CD4-positive, alpha-beta T cell (primary cell): ENCODE data around the gene RBL1. TPM values are rescaled to one million over a fixed set of nuclear protein-coding genes. Genes with fewer than 3 reads are reported as not detected.

Source experiments
- ATAC-seq: fragments of 200-7000 bp; cut with Tn5 transposase; one replicate; pipeline ENCODE4 v1.10.0; 2022; ENCODE audit warnings: mild to moderate bottlenecking; ENCODE audit not compliant: poor library complexity
- CTCF ChIA-PET: fragments of 350-600 bp; sonication (Branson Sonifier 250); formaldehyde crosslinking; loops from one replicate; lab custom pipeline; 2021; ENCODE audit warnings: antibody characterized with exemption, inconsistent platforms; lab: Charles Lee
- POLR2A ChIA-PET: fragments of 350-600 bp; sonication (Branson Sonifier 250); formaldehyde crosslinking; loops from one replicate; lab custom pipeline; 2021; ENCODE audit warnings: antibody characterized with exemption, inconsistent platforms; lab: Charles Lee
- DNase-seq, 14 experiments: peaks; one replicate each; pipeline ENCODE4 v3.0.0-alpha.2; 2013 to 2020; ENCODE audit warnings: mixed read lengths in 2 of 14
- H3K27ac ChIP-seq, 2 donors: one replicate each; pipeline versions ENCODE4 v1.5.1 to v1.7.0; 2013; ENCODE audit warnings: low read length in 2 of 2, low read depth in 1 of 2, mild to moderate bottlenecking in 1 of 2
- H3K27me3 ChIP-seq, 2 experiments: 1 replicate in 1 of 2; 2 replicates in 1 of 2; pipeline versions ENCODE4 v1.6.1 to v1.7.0; 2013; ENCODE audit warnings: low read length in 2 of 2, control low read depth in 1 of 2, mild to moderate bottlenecking in 1 of 2, moderate library complexity in 1 of 2; ENCODE audit not compliant: insufficient read depth in 2 of 2, control insufficient read depth in 1 of 2
- H3K36me3 ChIP-seq: one replicate; pipeline ENCODE4 v1.6.1; 2013; ENCODE audit warnings: low read length, control low read depth; ENCODE audit not compliant: insufficient read depth
- H3K4me1 ChIP-seq: one replicate; pipeline ENCODE4 v1.6.1; 2013; ENCODE audit warnings: low read length, control low read depth; ENCODE audit not compliant: insufficient read depth
- H3K4me3 ChIP-seq: one replicate; pipeline ENCODE4 v1.5.1; 2013; ENCODE audit warnings: mild to moderate bottlenecking, low read length, moderate library complexity
- H3K9me3 ChIP-seq, 2 experiments: 1 replicate in 1 of 2; 2 replicates in 1 of 2; pipeline versions ENCODE4 v1.6.1 to v1.7.0; 2013; ENCODE audit warnings: low read length in 2 of 2, mild to moderate bottlenecking in 2 of 2, control low read depth in 1 of 2, moderate library complexity in 1 of 2; ENCODE audit not compliant: control insufficient read depth in 1 of 2, insufficient read depth in 1 of 2
- H3K27ac Mint-ChIP-seq: one replicate; pipeline ENCODE4 v1.8.0; 2020; ENCODE audit warnings: mixed read lengths
- H3K27me3 Mint-ChIP-seq: one replicate; pipeline ENCODE4 v1.8.0; 2021; ENCODE audit warnings: mixed read lengths
- H3K36me3 Mint-ChIP-seq: one replicate; pipeline ENCODE4 v1.8.0; 2021; ENCODE audit warnings: low read depth, mixed read lengths
- H3K4me1 Mint-ChIP-seq: one replicate; pipeline ENCODE4 v1.8.0; 2021; ENCODE audit warnings: low read depth, mixed read lengths
- H3K4me3 Mint-ChIP-seq: one replicate; pipeline ENCODE4 v1.8.0; 2020; ENCODE audit warnings: mild to moderate bottlenecking, mixed read lengths
- H3K9me3 Mint-ChIP-seq: one replicate; pipeline ENCODE4 v1.8.0; 2020; ENCODE audit warnings: mixed read lengths
- intact Hi-C, 2 experiments: fragments of 100-400 bp; cut with DNase I in 1 of 2; cut with micrococcal nuclease in 1 of 2; formaldehyde crosslinking; loops; one replicate each; pipeline versions ENCODE4 v1.15.1 to v1.9.0; 2023 to 2025; cut with DNase I, micrococcal nuclease
- total RNA-seq, 174 experiments: library from RNA in 2 of 174; stranded (reverse) in 2 of 174; gene quantifications; one replicate each; pipeline ENCODE4 v1.2.3 and lab custom pipeline; 2021 to 2026
- TF ChIP-seq, protein P1 (sequence below): fragments of 200-600 bp; IDR thresholded peaks from one replicate; pipeline ENCODE4 v1.8.0; 2022; ENCODE audit warnings: antibody characterized with exemption, mild to moderate bottlenecking

RBL1 gene
- total RNA-seq, 2 experiments from 2014 or later, result 37.4 to 39.1 TPM

DNA sequence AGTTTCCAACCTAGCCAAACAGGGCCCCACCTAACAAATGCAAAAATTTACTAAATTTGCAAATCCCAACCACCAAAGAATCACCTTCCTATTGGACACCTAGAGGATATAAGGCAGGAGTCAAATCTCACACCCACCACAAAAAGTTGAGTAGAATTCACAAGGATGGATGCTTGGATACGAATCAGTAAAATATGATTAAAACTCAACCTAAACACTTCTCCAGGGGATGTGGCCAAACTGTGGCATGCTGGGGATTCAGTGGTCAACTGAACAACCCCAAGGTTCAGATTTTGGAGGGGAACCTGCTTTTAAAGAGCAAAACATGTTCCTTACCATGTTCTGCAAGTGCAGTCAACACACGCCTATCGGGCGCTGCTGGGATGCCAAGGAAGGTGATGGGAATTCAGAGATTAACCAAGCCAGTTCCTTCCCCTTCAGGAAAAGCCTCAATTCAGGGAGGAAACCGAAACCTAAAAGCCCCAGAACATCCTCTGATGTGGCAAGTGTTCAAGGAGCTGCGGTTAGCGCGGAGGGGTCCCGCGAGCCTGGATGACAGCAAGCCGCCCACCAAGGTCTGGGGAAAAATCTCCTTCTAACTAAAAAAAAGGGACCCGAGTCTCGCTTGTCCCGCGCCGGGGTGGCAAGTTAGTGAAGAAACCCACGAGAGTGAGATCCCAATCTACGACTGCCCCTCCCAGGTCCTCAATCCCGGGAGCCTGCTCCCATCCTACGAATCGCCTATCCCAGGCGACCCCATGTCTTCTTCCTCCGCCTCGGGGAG is 145.2 kb downstream of the RBL1 start:
- ChIA-PET CTCF (interaction anchor here (0.6 kb wide), 1 partner anchor 16 kb away, joined by 5 read pairs; no protein-coding TSS in a partner anchor), POLR2A (interaction anchor here (0.7 to 1.6 kb wide), 7 partner anchors 11 to 65 kb away, joined by 3 to 8 read pairs (median 3); no protein-coding TSS in a partner anchor)
- H3K9me3 Mint-ChIP-seq, result no peaks in the 10 kb centered on the region
- peaks cover 57% of the 10 kb centered on the region for H3K4me1 Mint-ChIP-seq
- peaks cover 49% of the 10 kb centered on the region for H3K36me3 Mint-ChIP-seq
- DNase-seq (peak in 9 of 14 experiments; percentile 17 to 72 (median 45)), ATAC-seq (peak; percentile 3)
- TF ChIP-seq, protein P1, sequence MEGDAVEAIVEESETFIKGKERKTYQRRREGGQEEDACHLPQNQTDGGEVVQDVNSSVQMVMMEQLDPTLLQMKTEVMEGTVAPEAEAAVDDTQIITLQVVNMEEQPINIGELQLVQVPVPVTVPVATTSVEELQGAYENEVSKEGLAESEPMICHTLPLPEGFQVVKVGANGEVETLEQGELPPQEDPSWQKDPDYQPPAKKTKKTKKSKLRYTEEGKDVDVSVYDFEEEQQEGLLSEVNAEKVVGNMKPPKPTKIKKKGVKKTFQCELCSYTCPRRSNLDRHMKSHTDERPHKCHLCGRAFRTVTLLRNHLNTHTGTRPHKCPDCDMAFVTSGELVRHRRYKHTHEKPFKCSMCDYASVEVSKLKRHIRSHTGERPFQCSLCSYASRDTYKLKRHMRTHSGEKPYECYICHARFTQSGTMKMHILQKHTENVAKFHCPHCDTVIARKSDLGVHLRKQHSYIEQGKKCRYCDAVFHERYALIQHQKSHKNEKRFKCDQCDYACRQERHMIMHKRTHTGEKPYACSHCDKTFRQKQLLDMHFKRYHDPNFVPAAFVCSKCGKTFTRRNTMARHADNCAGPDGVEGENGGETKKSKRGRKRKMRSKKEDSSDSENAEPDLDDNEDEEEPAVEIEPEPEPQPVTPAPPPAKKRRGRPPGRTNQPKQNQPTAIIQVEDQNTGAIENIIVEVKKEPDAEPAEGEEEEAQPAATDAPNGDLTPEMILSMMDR, result no peak
- no peaks in the 10 kb centered on the region for H3K27me3 Mint-ChIP-seq
- H3K4me1 ChIP-seq, result peaks cover 60% of the 10 kb centered on the region
- H3K27ac ChIP-seq, result peak overlapping the region; percentile 82 to 95
- peak overlapping the region; percentile 94 for H3K27ac Mint-ChIP-seq
- H3K9me3 ChIP-seq, result no peaks in the 10 kb centered on the region
- no peaks in the 10 kb centered on the region for H3K27me3 ChIP-seq
- H3K36me3 ChIP-seq, result peaks cover 13% of the 10 kb centered on the region
- peak overlapping the region; percentile 100 for H3K4me3 Mint-ChIP-seq
- intact Hi-C loops, result loop anchor here (2.0 to 5.0 kb wide), 5 partner anchors 18 to 132 kb away; no protein-coding TSS in a partner anchor
- peak overlapping the region; percentile 86 for H3K4me3 ChIP-seq

Other genes with a start within 250 kb of the RBL1 start
- not detected for gene TLDC2, start 219.9 kb downstream of the RBL1 start, total RNA-seq
- gene SAMHD1, start 144.3 kb downstream of the RBL1 start, total RNA-seq, result 100 to 1,000 TPM; 232 to 239 TPM
- gene RPN2, start 83.3 kb upstream of the RBL1 start, total RNA-seq, result 10 to 100 TPM; 62.8 to 65.8 TPM
- gene MROH8, start 83.6 kb upstream of the RBL1 start, total RNA-seq, result 1 to 10 TPM; 1.1 to 1.2 TPM
- not detected for gene GHRH, start 165.8 kb upstream of the RBL1 start, total RNA-seq
- 1 to 10 TPM; 3.5 to 4.2 TPM for gene MANBAL, start 193.7 kb upstream of the RBL1 start, total RNA-seq